ENCODE data around the gene DGKD.

GRCh38 chr2:233440314-233440713 lies 86.0 kb downstream of the DGKD start:
- TF ChIP-seq, protein P1, sequence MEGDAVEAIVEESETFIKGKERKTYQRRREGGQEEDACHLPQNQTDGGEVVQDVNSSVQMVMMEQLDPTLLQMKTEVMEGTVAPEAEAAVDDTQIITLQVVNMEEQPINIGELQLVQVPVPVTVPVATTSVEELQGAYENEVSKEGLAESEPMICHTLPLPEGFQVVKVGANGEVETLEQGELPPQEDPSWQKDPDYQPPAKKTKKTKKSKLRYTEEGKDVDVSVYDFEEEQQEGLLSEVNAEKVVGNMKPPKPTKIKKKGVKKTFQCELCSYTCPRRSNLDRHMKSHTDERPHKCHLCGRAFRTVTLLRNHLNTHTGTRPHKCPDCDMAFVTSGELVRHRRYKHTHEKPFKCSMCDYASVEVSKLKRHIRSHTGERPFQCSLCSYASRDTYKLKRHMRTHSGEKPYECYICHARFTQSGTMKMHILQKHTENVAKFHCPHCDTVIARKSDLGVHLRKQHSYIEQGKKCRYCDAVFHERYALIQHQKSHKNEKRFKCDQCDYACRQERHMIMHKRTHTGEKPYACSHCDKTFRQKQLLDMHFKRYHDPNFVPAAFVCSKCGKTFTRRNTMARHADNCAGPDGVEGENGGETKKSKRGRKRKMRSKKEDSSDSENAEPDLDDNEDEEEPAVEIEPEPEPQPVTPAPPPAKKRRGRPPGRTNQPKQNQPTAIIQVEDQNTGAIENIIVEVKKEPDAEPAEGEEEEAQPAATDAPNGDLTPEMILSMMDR (conservative IDR thresholded peaks at IDR 0.05; ENCODE audit: low read length), result no peak
- no peak for TF ChIP-seq EZH2phosphoT487 (IDR thresholded peaks at IDR 0.05; ENCODE audit: borderline replicate concordance)

All from Loucy (cell line).